Measurements from ENCODE around the gene ANKS1B.
"Not testable (repeated sequence)": the region's sequence is repeated elsewhere in the genome, so short reads cannot be mapped to it uniquely, and the experiment has no call there.

Gene ANKS1B

GRCh38 chr12:98895086-98895651, 1089.6 kb downstream of the ANKS1B start:
- no peak for DNase-seq

GRCh38 chr12:98894412-98895085, 1090.2 kb downstream of the ANKS1B start:
- DNase-seq, result no peak

GRCh38 chr12:98893675-98894411, 1090.9 kb downstream of the ANKS1B start:
- DNase-seq, result no peak

GRCh38 chr12:98893126-98893674, 1091.5 kb downstream of the ANKS1B start:
- DNase-seq, result no peak

- DNase-seq, result no peak
Measured at GRCh38 chr12:98885778-98886177, 1099.0 kb downstream of the ANKS1B start.

- no peak for DNase-seq
Measured at GRCh38 chr12:98883231-98883630, 1101.5 kb downstream of the ANKS1B start.

- no peak for DNase-seq
Measured at GRCh38 chr12:98882526-98882925, 1102.2 kb downstream of the ANKS1B start.

- no peak for DNase-seq
Measured at GRCh38 chr12:98873776-98874175, 1111.0 kb downstream of the ANKS1B start.

- no peak for DNase-seq
Measured at GRCh38 chr12:98870504-98870903, 1114.2 kb downstream of the ANKS1B start.

GRCh38 chr12:98869886-98870503, 1114.7 kb downstream of the ANKS1B start:
- DNase-seq, result no peak

GRCh38 chr12:98868538-98868937, 1116.2 kb downstream of the ANKS1B start:
- DNase-seq, result no peak

GRCh38 chr12:98868076-98868475, 1116.7 kb downstream of the ANKS1B start:
- no peak for DNase-seq

- no peak for DNase-seq
Measured at GRCh38 chr12:98864363-98864762, 1120.4 kb downstream of the ANKS1B start.

GRCh38 chr12:98863167-98863566, 1121.6 kb downstream of the ANKS1B start:
- no peak for DNase-seq

GRCh38 chr12:98861251-98861650, 1123.5 kb downstream of the ANKS1B start:
- no peak for DNase-seq

GRCh38 chr12:98856897-98857540, 1127.7 kb downstream of the ANKS1B start:
- DNase-seq, result no peak

GRCh38 chr12:98852181-98852580, 1132.6 kb downstream of the ANKS1B start:
- no peak for DNase-seq

GRCh38 chr12:98847242-98847641, 1137.5 kb downstream of the ANKS1B start:
- DNase-seq, result no peak

GRCh38 chr12:98845957-98846356, 1138.8 kb downstream of the ANKS1B start:
- DNase-seq, result no peak

GRCh38 chr12:98840325-98840724, 1144.4 kb downstream of the ANKS1B start:
- DNase-seq, result no peak

GRCh38 chr12:98838231-98838647, 1146.5 kb downstream of the ANKS1B start:
- no peak for DNase-seq

GRCh38 chr12:98837134-98837752, 1147.5 kb downstream of the ANKS1B start:
- DNase-seq, result not testable (repeated sequence)
